CD1c-positive myeloid dendritic cell (primary cell): ENCODE results near the gene RFC5.
"Not testable (repeated sequence)": the region's sequence is repeated elsewhere in the genome, so short reads cannot be mapped to it uniquely, and the experiment has no call there.

Source experiments
- DNase-seq: peaks from one replicate; pipeline ENCODE4 v3.0.0-alpha.2; 2016; ENCODE audit errors: extremely low spot score

The RFC5 gene

GRCh38 chr12:118016424-118017264, at the start of gene RFC5:
RFC5 (plus strand) TSS chr12:118016703; CDS start chr12:118016828, 125 bp downstream.
- DNase-seq, result peak; percentile 99

GRCh38 chr12:117967043-117967442, 49.5 kb upstream of the RFC5 start:
- no peak for DNase-seq

GRCh38 chr12:117967512-117967911, 49.0 kb upstream of the RFC5 start:
- no peak for DNase-seq

GRCh38 chr12:117968151-117968789, 48.2 kb upstream of the RFC5 start:
- DNase-seq, result no peak

- DNase-seq, result no peak
Measured at GRCh38 chr12:117968826-117969659, 47.5 kb upstream of the RFC5 start, which contains the start of gene KSR2. KSR2 (minus strand) TSS chr12:117968990; CDS start chr12:117968255, 735 bp downstream.

- no peak for DNase-seq
Measured at GRCh38 chr12:117970334-117970733, 46.2 kb upstream of the RFC5 start.

- no peak for DNase-seq
Measured at GRCh38 chr12:117972301-117972700, 44.2 kb upstream of the RFC5 start.

GRCh38 chr12:117975006-117975405, 41.5 kb upstream of the RFC5 start:
- no peak for DNase-seq

- no peak for DNase-seq
Measured at GRCh38 chr12:117977373-117977772, 39.1 kb upstream of the RFC5 start.

GRCh38 chr12:117980616-117981015, 35.9 kb upstream of the RFC5 start:
- no peak for DNase-seq

GRCh38 chr12:117981267-117981666, 35.2 kb upstream of the RFC5 start:
- no peak for DNase-seq

- DNase-seq, result no peak
Measured at GRCh38 chr12:117985182-117985581, 31.3 kb upstream of the RFC5 start.

- no peak for DNase-seq
Measured at GRCh38 chr12:117986705-117987469, 29.6 kb upstream of the RFC5 start.

GRCh38 chr12:117994551-117995438, 21.7 kb upstream of the RFC5 start:
- DNase-seq, result no peak

GRCh38 chr12:117998719-117999118, 17.8 kb upstream of the RFC5 start:
- DNase-seq, result no peak

GRCh38 chr12:117999806-118000205, 16.7 kb upstream of the RFC5 start:
- not testable (repeated sequence) for DNase-seq

GRCh38 chr12:118010903-118011302, 5.6 kb upstream of the RFC5 start:
- DNase-seq, result no peak

GRCh38 chr12:118011377-118011776, 5.1 kb upstream of the RFC5 start:
- no peak for DNase-seq

- DNase-seq, result no peak
Measured at GRCh38 chr12:118011961-118012360, 4.5 kb upstream of the RFC5 start.

- no peak for DNase-seq
Measured at GRCh38 chr12:118013283-118013682, 3.2 kb upstream of the RFC5 start.
